Measurements from ENCODE around the gene TMEM233. TPM values are rescaled to one million over a fixed set of nuclear protein-coding genes. Genes with fewer than 3 reads are reported as not detected.

Gene TMEM233
- total and polyA plus RNA-seq, 2 experiments from 2014 or later: 0.24 to 0.71 TPM

DNA sequence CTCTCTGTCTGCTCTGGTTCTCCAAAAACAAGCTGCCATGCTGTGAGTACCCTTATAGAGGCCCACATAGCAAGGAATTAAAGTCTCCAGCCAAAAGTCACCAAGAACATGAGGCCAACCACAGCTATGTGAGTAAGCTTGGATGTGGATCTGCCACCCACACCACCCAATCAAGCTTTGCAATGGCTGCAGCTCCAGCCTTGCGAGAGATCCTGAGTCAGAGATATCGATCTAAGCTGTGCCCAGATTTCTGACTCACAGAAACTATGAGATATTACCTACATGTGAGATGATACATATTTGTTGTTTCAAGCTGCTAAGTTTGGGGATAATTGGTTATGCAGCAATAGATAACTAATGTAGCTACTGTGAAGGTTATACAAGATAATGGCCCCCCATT, 15.5 kb upstream of the TMEM233 start (continued):
- TF ChIP-seq, protein P1, sequence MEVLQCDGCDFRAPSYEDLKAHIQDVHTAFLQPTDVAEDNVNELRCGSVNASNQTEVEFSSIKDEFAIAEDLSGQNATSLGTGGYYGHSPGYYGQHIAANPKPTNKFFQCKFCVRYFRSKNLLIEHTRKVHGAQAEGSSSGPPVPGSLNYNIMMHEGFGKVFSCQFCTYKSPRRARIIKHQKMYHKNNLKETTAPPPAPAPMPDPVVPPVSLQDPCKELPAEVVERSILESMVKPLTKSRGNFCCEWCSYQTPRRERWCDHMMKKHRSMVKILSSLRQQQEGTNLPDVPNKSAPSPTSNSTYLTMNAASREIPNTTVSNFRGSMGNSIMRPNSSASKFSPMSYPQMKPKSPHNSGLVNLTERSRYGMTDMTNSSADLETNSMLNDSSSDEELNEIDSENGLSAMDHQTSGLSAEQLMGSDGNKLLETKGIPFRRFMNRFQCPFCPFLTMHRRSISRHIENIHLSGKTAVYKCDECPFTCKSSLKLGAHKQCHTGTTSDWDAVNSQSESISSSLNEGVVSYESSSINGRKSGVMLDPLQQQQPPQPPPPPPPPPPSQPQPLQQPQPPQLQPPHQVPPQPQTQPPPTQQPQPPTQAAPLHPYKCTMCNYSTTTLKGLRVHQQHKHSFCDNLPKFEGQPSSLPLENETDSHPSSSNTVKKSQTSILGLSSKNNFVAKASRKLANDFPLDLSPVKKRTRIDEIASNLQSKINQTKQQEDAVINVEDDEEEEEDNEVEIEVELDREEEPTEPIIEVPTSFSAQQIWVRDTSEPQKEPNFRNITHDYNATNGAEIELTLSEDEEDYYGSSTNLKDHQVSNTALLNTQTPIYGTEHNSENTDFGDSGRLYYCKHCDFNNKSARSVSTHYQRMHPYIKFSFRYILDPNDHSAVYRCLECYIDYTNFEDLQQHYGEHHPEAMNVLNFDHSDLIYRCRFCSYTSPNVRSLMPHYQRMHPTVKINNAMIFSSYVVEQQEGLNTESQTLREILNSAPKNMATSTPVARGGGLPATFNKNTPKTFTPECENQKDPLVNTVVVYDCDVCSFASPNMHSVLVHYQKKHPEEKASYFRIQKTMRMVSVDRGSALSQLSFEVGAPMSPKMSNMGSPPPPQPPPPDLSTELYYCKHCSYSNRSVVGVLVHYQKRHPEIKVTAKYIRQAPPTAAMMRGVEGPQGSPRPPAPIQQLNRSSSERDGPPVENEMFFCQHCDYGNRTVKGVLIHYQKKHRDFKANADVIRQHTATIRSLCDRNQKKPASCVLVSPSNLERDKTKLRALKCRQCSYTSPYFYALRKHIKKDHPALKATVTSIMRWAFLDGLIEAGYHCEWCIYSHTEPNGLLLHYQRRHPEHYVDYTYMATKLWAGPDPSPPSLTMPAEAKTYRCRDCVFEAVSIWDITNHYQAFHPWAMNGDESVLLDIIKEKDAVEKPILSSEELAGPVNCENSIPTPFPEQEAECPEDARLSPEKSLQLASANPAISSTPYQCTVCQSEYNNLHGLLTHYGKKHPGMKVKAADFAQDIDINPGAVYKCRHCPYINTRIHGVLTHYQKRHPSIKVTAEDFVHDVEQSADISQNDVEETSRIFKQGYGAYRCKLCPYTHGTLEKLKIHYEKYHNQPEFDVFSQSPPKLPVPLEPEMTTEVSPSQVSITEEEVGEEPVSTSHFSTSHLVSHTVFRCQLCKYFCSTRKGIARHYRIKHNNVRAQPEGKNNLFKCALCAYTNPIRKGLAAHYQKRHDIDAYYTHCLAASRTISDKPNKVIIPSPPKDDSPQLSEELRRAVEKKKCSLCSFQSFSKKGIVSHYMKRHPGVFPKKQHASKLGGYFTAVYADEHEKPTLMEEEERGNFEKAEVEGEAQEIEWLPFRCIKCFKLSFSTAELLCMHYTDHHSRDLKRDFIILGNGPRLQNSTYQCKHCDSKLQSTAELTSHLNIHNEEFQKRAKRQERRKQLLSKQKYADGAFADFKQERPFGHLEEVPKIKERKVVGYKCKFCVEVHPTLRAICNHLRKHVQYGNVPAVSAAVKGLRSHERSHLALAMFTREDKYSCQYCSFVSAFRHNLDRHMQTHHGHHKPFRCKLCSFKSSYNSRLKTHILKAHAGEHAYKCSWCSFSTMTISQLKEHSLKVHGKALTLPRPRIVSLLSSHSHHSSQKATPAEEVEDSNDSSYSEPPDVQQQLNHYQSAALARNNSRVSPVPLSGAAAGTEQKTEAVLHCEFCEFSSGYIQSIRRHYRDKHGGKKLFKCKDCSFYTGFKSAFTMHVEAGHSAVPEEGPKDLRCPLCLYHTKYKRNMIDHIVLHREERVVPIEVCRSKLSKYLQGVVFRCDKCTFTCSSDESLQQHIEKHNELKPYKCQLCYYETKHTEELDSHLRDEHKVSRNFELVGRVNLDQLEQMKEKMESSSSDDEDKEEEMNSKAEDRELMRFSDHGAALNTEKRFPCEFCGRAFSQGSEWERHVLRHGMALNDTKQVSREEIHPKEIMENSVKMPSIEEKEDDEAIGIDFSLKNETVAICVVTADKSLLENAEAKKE (CRISPR knock-in tag; IDR thresholded peaks at IDR 0.05): no peak
- no peak for TF ChIP-seq CREB1 (CRISPR knock-in tag; IDR thresholded peaks at IDR 0.05; ENCODE audit: low read depth)
- TF ChIP-seq, protein P2, sequence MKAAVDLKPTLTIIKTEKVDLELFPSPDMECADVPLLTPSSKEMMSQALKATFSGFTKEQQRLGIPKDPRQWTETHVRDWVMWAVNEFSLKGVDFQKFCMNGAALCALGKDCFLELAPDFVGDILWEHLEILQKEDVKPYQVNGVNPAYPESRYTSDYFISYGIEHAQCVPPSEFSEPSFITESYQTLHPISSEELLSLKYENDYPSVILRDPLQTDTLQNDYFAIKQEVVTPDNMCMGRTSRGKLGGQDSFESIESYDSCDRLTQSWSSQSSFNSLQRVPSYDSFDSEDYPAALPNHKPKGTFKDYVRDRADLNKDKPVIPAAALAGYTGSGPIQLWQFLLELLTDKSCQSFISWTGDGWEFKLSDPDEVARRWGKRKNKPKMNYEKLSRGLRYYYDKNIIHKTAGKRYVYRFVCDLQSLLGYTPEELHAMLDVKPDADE (IDR thresholded peaks at IDR 0.05): no peak

DNA sequence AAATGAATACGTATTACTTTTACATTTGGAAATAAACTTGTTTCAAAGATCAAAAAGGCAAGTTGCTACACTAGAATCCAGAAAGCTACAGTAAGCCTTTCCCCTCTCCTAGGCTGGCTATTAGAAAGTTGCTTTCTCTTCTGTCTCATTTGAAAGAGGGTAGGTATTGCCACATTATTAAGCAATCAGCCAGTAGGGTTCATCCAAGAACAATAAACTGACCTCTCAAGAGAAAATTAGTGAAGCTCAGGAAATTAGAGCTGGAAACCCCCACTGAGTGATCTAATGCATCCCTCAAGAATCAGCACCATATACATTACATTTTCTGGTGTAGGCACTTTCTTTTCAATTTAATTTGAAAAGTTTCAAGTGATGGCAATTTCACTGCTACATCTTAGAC, 4.5 kb upstream of the TMEM233 start:
- 0 out of 2 replicates have a peak, but pooled peaks cover 3% of the 10 kb centered on the region for H3K9me2 ChIP-seq (ENCODE audit: insufficient read depth)
- no peaks in the 10 kb centered on the region; the same call in 1 of the 2 replicates for H4K20me1 ChIP-seq (replicated peaks; ENCODE audit: insufficient read depth)
- no peak overlapping the region for H3K27ac Mint-ChIP-seq
- ATAC-seq (no peak), DNase-seq (ENCODE audit: low spot score) (no peak)
- peaks cover 3% of the 10 kb centered on the region; the same call in 2 of the 3 replicates for H3K4me1 Mint-ChIP-seq
- no peaks in the 10 kb centered on the region for H3K36me3 ChIP-seq (ENCODE audit: insufficient read depth)
- no peak overlapping the region for H3K4me2 ChIP-seq
- no peak overlapping the region for H3K27ac ChIP-seq (ENCODE audit: low read depth)
- H3K9me3 Mint-ChIP-seq: no peaks in the 10 kb centered on the region
- H3K79me2 ChIP-seq (replicated peaks; ENCODE audit: insufficient read depth): no peaks in the 10 kb centered on the region
- no peak overlapping the region for H3K4me3 ChIP-seq
- H2AFZ ChIP-seq: no peak overlapping the region
- peaks cover 45% of the 10 kb centered on the region for H3K27me3 ChIP-seq (ENCODE audit: insufficient read depth)
- H3K4me1 ChIP-seq (ENCODE audit: insufficient read depth): no peaks in the 10 kb centered on the region
- H3K4me3 Mint-ChIP-seq: no peak overlapping the region
- peaks cover 34% of the 10 kb centered on the region for H3K27me3 Mint-ChIP-seq (ENCODE audit: insufficient read depth, low read depth, poor library complexity)
- no peaks in the 10 kb centered on the region for H3K36me3 Mint-ChIP-seq (ENCODE audit: low read depth)
- no peaks in the 10 kb centered on the region for H3F3A ChIP-seq (replicated peaks; ENCODE audit: low read depth)
- no peak for TF ChIP-seq EZH2 (IDR thresholded peaks at IDR 0.05; ENCODE audit: low read depth, unreplicated experiment)
- no peak for TF ChIP-seq CREB1 (CRISPR knock-in tag; IDR thresholded peaks at IDR 0.05; ENCODE audit: low read depth)
- TF ChIP-seq, protein P2 (IDR thresholded peaks at IDR 0.05): no peak
- TF ChIP-seq, protein P3, sequence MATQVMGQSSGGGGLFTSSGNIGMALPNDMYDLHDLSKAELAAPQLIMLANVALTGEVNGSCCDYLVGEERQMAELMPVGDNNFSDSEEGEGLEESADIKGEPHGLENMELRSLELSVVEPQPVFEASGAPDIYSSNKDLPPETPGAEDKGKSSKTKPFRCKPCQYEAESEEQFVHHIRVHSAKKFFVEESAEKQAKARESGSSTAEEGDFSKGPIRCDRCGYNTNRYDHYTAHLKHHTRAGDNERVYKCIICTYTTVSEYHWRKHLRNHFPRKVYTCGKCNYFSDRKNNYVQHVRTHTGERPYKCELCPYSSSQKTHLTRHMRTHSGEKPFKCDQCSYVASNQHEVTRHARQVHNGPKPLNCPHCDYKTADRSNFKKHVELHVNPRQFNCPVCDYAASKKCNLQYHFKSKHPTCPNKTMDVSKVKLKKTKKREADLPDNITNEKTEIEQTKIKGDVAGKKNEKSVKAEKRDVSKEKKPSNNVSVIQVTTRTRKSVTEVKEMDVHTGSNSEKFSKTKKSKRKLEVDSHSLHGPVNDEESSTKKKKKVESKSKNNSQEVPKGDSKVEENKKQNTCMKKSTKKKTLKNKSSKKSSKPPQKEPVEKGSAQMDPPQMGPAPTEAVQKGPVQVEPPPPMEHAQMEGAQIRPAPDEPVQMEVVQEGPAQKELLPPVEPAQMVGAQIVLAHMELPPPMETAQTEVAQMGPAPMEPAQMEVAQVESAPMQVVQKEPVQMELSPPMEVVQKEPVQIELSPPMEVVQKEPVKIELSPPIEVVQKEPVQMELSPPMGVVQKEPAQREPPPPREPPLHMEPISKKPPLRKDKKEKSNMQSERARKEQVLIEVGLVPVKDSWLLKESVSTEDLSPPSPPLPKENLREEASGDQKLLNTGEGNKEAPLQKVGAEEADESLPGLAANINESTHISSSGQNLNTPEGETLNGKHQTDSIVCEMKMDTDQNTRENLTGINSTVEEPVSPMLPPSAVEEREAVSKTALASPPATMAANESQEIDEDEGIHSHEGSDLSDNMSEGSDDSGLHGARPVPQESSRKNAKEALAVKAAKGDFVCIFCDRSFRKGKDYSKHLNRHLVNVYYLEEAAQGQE (IDR thresholded peaks at IDR 0.05; ENCODE audit: unreplicated experiment): no peak
- TF ChIP-seq NANOG (IDR thresholded peaks at IDR 0.05; ENCODE audit: borderline replicate concordance): no peak

Measured in GM23338 (cell line).